SKM-1 (cell line): Measurements from ENCODE around the gene TMEM72.
A peak's percentile ranks its signal among the peaks of the same experiment; 100 is the strongest.

ENCODE experiments used
- DNase-seq: peaks from one replicate; lab custom pipeline; 2025; ENCODE audit not compliant: unreplicated experiment; lab: John Stamatoyannopoulos, UW

TMEM72 gene

DNA sequence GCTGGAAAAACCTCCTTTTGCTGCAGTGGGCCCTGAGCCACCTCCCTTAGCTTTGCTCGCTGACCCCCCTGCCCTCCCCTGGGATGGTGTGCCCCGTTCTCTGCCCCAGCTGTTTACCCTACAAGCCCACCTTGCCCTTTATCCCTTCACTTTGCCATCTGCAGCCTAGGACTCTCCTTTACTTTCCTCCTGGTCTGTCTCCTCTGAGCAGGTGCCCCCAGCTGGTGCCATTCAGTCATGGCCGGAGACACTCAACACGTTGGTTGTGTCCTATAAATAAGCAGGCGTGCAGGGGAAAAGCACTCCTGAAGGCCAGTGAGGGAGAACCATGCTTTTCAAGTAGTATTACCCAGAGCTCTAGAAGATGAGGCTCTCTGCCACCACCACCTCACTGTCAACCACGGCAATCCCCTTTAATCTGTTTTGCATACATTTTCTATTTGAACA is 54.5 kb downstream of the TMEM72 start:
- no peak for DNase-seq

DNA sequence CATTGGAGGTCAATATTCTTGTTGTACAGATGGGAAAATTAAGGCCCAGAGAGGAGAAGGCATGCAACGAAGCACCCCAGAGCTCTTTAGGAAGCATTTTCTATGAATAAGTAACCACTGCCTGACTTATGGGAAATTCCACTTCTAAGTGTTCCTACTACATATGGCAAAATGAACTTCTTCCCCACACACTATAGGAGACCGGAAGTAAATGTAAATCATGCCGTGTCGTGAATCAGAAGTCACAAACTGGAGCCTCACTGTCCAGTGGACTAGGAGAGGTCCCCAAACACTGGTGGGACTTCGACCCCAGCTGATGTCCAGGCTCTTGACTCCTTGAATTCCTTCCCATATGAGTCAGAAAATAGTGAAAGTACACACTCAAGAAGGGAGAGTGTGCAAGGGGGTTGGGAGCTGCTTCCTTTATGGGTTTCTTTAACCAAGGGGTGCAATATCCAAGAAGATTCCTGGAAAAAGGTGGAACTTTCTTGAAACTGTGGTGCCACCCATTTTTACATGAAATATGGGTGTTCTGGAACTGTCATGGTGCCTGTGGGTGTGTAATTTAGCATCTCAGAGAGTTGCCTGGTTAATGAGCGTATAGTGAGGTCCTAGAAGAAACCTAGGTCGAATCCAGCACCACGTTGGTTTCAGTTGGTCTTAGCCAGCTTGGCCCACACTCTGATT is 55.1 kb downstream of the TMEM72 start:
- DNase-seq, result no peak

DNA sequence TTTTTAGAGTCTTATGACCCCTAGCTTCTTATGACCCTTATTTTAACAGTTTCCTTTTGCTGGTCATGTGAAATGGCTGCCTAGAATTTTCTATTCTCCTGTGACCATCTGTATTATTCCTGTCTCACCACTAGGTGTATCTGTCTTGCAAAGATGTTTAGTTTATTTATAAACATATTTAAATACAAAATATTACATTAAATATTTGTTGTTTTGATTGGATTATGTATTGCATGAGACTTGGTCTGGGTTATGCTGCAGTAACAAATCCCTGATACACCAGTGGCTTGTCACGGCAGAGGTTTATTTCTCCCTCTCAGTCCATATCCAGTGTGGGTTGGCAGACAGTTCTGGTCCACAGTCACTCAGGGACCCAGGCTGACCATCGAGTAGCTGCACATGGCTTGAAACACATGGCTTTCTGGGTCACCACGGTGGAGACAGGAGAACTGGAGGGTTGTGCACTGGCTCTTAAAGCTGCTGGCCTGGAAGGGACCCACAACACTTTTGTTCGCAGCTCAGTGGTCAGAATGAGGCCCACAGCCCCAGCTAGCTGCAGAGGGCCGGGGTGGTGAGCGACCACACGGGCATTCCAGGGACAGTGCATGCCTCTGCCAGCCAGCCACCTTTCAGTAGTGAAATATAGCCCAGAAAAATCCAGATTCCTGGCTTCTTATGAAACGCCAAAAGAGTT is 55.8 kb downstream of the TMEM72 start:
- DNase-seq, result no peak

DNA sequence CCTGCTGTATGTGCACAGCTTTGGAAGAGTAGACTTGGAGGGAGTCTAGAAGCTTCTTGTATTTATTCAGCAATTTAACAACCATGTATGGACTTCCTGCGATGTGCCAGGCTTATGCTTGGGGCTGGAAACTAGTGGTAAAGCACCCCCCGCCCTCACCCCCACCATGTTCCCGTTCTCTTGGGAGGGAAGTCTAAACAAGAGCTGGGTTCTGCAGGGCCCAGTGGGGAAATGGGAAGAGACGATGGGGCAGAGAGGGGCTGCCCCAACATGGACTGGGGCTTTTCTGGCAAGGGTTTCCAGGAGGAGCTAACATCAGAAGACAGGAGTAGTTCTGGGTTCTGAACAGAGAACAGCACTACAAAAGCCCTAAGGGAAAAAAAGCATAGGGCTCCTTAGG is 56.5 kb downstream of the TMEM72 start:
- DNase-seq, result no peak

DNA sequence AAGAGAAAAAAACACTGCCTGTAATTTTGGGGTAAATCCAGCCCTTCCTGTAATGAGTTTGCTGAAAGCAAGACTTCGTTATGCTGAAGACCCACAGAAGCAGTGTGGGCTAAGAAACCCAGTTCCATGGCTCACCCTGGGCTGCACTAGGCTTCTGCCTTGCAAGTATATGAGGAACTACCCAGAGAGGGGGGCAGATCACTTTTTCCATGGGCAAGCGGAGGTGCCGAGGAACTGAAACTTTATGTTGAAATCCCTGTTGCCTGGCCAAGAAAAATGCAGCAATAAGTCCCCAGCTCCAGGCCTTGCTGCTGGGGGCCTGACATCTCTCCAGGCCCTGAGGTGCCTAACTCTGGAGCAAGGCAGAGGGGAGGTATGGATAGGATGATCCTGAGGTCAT is 57.0 kb downstream of the TMEM72 start:
- peak; percentile 98 for DNase-seq

DNA sequence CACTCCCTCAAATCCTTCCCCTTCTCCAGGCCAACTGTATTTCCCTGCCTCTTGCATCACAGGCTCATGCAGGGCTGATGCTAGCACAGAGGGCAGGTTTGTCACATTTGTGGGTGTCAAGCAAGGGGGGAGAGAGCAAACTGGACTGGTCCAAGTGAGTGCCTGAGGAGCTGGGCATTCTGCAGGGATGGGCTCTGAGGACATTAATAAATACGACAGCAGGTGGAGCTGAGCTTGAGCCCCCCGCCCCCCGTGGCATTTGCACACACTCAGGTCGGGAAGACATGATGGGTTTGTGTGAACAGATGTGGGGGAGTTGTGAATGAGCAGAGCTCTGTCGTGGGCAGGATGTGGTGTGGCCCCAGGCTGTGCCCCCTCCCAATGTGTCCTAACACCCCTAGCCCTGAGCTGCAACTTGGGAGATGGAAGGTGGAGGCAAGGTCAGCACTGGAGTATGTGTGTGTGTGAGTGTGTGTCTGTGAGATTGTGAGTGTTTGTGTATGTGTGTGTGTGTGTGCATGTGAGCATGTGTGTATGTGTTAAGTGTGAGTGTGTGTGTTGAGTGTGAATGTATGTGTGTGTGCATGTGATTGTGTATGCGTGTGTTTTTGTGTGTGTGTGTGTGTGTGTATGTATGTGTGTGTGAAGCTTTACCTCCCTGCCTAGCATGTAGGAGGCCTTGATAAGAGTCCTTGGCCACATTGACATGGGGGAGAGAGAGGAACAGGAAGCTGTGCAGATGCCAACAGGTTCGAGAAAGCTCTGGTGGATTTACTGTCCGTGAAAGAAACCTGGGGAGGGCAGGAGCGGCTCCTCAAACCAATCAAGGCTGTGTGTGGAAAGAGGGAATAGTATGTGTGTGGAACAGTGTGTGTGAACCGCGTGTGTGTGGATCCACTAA is 57.6 kb downstream of the TMEM72 start:
- DNase-seq, result peak; percentile 64

DNA sequence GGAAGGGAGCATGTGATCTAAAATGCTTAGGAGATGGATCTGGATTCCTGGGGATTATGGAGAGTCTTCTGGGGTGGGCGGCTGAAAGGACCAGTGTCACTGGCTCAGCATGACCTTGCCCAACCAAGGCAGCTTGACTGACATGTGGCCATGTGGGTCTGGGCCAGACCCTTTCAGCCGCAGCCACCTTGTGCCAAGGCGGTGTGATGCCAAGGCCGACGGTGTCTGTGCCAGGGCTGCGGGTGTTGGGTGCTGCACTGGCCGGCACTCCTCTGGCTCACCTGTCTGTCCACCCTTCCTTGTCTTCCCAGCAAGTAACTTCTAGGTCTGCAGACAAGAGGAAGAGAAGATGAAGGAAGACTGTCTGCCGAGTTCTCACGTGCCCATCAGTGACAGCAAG is 58.7 kb downstream of the TMEM72 start:
- no peak for DNase-seq

DNA sequence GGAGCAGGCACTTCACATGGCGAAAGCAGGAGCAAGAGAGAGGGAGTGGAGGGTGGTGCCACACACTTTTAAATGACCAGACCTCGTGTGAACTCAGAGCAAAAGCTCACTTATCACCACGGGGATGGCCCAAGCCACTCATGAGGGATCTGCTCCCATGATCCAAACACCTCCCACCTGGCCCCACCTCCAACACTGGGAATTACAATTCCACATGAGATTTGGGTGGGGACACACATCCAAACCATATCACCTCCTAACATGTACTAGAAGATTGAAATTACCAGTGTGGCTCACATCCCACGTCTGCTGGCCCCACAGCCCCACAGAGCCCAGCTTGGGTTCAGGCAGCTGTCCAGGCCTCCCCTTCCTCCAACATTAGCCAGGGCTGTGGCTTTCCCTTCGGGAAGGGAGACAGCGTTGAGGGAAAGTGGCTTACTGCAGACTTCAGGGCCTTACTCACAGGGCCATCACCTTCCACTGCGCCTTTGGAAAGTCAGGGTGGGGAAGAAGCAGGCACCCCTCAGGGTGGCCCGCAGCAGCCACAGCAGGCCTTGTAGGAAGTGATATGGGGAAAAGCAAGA is 59.8 kb downstream of the TMEM72 start:
- no peak for DNase-seq

DNA sequence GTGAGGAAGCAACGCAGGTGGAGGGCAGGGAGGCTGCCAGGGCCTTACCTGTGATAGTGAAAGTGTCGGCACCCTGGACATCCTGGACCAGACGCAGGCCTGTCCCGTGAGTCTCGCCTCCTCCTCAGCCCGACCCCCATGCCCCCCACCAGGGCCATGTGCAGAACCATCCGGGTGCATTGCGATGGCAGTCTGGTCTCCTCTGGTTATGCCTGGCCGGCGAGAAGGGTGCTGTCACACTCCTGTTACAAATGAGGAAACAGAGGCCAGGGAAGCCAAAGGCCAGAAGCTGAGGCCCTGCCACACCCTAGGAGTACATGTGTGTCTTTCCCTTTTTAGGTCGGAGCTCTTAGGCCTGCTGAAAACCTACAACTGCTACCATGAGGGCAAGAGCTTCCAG is 60.3 kb downstream of the TMEM72 start:
- DNase-seq, result peak; percentile 27

DNA sequence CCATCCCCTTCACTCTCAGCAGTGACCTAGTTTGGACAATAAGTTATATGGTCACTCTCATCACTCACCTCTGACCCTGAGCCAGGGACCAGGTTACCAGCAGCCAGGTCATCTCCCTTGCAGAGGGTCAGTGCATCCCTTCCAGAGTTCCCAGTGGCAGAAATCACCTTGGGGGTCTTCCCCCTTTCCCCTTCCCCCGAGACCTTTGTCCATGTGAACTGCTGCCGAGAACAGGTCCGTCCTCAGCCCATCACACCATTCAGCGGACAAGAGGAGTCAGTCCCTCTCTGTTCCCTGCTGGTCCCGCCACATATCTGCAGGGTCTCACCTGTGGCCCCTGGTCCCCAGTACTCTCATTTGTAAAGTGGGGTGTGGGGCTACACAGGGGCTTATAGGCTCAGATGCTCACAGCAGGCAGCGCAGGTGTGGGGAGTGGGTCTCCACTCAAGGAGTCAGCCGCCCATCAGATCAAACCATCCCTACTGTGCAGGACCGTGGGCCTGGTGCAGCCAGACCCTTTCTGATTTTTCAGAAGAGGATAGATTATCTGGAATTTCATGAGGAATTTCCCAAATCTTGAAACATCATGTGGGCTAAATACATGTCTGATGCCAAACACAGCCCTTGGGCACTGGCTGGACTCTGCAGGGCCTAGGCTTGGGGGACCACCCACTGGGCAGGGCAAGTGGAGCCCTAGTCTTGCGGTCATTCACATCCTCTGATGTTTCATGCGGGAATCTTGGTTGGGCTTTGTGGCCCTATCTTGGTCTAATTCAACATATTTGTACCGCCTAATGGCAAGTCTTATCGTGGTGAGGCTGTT is 61.0 kb downstream of the TMEM72 start:
- DNase-seq, result no peak

DNA sequence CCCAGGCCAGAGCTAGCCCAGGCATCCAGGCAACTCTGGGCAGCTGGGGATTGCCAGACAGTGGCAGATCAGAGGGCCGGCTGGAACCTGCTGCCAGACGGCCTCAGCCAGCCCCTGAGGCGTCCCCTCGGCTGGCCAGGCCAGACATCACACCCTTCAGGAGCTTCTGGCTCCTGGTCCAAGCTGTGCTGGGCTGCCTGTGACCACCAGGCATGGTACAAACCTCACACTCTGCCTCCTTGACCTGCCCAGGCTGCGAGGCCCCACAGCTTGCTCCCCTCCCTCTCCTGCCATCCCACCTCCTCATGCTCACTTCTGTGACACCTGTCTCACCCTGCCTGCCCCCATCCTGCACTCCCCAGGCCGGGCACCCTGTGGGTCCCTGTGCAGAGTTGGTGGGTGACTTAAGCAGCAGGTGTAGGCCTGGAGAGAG is 61.8 kb downstream of the TMEM72 start:
- DNase-seq, result no peak

DNA sequence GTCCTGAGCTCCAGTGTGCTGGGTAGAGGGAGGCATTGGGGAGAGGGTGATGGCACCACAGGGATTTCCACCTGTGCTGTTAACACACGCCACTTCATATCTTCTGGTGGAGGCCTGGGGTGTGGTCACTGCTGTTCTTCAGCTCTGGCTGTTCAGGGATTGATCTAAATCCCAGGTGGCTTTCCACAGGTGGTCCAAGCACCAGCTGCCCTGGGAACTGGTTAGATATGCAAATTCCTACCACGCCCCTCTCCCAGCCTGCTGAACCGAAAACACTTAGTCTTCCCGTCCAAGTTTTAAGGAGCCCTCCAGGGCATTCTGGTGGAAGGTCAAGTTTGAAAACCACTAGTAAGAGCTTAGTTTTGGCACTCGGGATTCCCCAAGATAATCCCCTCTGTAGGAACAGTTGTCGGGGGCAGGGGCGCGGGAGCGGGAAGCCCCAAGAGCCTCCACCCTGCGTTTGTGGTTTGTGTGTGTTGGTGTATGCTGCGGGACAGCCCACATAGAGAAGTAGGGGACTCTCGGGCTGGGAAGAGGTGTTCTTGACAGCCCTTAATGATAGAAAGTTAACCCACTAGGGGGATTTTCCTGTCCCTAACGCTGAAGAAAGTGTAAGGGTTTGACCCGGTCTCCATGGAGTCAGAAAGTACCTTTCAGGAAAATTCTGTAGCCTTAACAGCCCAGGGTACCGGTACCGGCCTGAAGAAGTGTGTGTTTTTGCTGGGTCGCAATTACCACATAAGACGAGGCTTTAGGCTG is 62.4 kb downstream of the TMEM72 start:
- no peak for DNase-seq

DNA sequence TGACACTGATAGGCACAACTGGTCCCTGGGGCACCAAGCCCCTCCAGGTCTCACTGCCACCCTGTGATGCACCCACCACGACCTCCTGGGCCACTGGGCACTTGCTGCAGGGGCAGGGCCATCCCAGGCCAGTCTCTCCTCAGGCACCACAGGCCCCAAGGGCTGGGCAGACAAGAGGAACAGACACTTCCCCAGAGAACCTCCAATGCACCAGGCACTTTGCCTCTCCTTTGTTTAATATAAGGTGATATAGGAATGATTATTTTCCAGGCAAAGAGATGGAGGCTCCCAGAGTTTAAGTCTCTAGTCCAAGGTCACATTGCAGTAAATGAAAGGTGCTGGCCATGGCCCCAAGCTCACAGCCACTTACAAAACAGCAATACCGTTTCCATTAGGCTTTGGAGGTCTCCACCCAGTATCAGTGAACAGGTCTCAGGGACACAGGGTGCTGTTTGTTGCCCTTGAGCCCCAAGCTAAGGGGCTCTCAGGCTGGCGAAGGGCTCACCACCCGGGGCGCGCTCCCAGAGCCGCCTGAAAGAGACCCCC is 63.0 kb downstream of the TMEM72 start:
- no peak for DNase-seq

DNA sequence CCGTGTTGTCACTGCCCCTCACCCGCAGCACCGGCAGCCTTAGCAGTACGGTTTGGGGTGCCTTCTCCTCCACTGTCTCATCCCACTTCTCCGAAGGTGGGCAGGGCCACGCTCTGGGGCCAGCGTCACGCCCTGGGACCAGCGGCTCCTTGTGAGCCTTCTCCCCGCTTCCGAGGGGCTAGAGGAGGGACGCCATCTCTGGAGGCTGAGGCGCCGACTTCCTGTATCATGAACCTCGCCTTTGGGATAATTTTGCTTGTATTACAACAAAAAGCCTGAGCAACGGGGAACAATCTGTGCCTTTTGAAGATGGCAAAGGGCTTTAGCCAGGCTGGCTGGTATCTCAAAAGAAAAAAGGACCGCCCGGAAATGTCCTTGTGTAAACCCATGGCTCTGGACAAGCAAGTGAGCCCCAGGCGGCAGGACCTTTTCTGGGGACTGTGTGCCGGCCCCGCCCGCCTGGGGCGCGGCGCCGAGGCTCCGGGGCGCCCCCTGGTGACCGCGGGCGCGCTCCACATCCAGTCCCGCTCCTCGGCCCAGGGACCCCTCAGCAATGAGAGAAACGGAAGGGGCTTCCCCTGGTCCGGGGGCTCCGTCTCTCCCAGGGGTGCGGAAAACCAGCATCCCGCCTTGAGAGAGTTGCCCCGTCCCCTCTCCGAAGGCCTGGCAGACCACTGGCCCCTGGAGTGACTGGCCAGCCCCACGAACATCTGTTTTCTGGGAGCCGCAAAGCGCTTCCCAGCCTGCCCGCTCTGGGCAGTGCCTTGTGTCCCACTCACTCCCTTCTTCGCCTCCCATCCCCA is 63.7 kb downstream of the TMEM72 start:
- DNase-seq, result peak; percentile 23

DNA sequence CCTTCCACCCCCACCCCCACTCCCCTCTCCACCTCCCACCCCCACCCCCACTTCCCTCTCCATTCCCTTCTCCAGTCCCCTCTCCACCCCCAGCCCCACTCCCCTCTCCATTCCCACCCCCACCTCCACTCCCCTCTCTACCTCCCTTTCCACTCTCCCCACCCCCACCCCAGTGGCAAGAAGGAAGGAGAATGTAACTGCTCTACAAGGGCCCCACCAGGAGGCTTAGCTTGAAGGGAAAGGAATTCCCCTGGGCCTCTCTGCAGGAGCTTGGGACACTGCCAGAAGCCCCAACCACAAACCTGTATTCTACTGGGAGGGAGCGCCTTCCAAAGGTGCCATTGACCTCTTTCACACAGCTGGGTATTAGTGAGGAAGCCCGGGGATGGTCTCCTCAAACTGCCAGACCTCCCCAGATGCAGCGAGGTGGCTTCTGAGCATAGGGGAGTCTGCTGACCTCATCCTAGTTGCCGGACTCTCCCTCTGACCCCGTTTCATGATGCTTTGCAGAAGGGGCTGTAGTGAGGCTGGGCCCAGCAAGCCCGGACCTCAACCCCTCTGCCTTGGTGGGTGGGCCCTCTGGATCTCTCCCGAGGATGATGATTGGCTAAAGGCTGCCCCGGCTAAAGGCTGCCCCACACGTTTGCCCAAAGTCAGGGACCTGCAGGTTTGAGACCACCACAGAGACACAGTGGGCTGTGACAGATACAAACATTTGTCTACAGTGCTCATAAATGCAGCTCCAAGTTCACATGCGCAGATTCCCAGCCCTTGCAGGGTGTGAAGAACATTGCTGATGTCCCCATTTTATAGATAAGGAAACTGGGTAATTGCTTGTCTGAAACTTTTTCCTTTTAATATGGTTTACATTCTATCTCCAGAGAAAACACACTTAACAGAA is 64.5 kb downstream of the TMEM72 start:
- DNase-seq, result no peak

DNA sequence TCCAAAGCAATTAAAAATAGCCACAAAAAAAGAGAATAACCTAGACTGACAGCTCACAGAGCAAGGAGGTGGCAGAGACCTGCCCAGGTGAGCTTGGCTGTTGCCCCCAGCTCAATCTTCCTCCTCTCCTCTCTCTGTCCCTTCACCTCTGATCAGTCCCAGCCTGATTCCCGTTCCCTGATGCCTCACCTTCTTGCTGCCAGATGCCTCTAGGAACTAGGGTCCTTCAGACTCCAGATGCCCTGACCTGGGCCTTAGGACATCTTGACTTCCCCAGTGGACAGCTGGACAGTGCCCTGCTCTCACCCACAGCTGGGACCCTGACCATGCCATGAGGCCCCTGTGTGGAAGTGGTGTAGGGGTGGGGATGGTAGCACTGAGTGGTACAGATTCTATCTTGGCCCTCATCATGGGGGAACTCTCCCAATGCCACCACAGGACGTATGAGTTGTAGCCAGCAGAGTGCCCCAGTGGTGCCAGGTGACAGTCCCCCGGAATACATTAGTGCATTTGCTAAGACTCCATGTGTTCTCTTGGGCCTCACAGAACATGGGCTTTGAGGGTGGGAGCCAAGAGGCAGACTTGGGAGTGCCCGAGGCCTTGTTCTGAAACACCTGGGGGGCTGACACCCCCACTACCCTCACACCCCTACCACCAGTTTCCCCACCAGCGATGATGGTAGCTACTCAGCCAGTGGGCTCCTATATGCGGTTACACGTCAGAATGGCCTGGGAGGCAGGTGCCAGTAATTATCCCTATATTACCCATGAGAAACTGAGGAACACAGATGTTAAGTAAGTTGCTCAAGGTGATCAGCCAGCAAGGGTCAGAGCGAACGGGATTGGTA is 65.4 kb downstream of the TMEM72 start:
- no peak for DNase-seq
